Measurements from ENCODE around the gene MAP1LC3B2.

MAP1LC3B2 gene

GRCh38 chr12:116601933-116602810 lies 43.0 kb downstream of the MAP1LC3B2 start:
- no peaks in the 10 kb centered on the region for H3K9me3 ChIP-seq (ENCODE audit: low read length)
- no peaks in the 10 kb centered on the region; the same call in 1 of the 2 replicates for H3K27me3 ChIP-seq (ENCODE audit: insufficient read depth, low read length)
- no peak overlapping the region for H3K9ac ChIP-seq (ENCODE audit: low read length)
- H3K27ac ChIP-seq (ENCODE audit: low read depth, low read length, poor library complexity, severe bottlenecking), result no peak overlapping the region
- no peak overlapping the region for H3K4me2 ChIP-seq (ENCODE audit: low read length)
- H3K79me2 ChIP-seq (ENCODE audit: insufficient read depth, low read length), result no peaks in the 10 kb centered on the region
- H3F3A ChIP-seq (ENCODE audit: insufficient read depth, low read length), result no peaks in the 10 kb centered on the region
- no peaks in the 10 kb centered on the region for H4K20me1 ChIP-seq (ENCODE audit: insufficient read depth, low read length)
- no peaks in the 10 kb centered on the region for H3K9me2 ChIP-seq (ENCODE audit: low read depth, low read length)
- H3K4me3 ChIP-seq (ENCODE audit: low read depth, low read length, poor library complexity, severe bottlenecking), result no peak overlapping the region
- H3K36me3 ChIP-seq (ENCODE audit: insufficient read depth, low read length), result no peaks in the 10 kb centered on the region
- H3K4me1 ChIP-seq (ENCODE audit: insufficient read depth, low read length, severe bottlenecking), result no peaks in the 10 kb centered on the region
- H2AFZ ChIP-seq (ENCODE audit: low read length), result no peak overlapping the region
- TF ChIP-seq EZH2 (IDR thresholded peaks at IDR 0.05; ENCODE audit: borderline replicate concordance, low read length) (no peak), CTCF (IDR thresholded peaks at IDR 0.05; ENCODE audit: low read length) (no peak)

- Histone ChIP-seq H4K20me1 (ENCODE audit: insufficient read depth, low read length) (no peaks in the 10 kb centered on the region), H3K9me3 (ENCODE audit: low read length) (no peaks in the 10 kb centered on the region), H3K4me1 (ENCODE audit: insufficient read depth, low read length, severe bottlenecking) (no peaks in the 10 kb centered on the region), H3K4me3 (ENCODE audit: low read depth, low read length, poor library complexity, severe bottlenecking) (no peak overlapping the region), H3K27me3 (ENCODE audit: insufficient read depth, low read length) (no peaks in the 10 kb centered on the region; the same call in 1 of the 2 replicates), H2AFZ (ENCODE audit: low read length) (no peak overlapping the region), H3F3A (ENCODE audit: insufficient read depth, low read length) (no peaks in the 10 kb centered on the region), H3K9me2 (ENCODE audit: low read depth, low read length) (no peaks in the 10 kb centered on the region), H3K4me2 (ENCODE audit: low read length) (no peak overlapping the region), H3K79me2 (ENCODE audit: insufficient read depth, low read length) (no peaks in the 10 kb centered on the region), H3K9ac (ENCODE audit: low read length) (no peak overlapping the region), H3K27ac (ENCODE audit: low read depth, low read length, poor library complexity, severe bottlenecking) (no peak overlapping the region), H3K36me3 (ENCODE audit: insufficient read depth, low read length) (no peaks in the 10 kb centered on the region)
- TF ChIP-seq CTCF (IDR thresholded peaks at IDR 0.05; ENCODE audit: low read length) (no peak), EZH2 (IDR thresholded peaks at IDR 0.05; ENCODE audit: borderline replicate concordance, low read length) (no peak)
Measured at GRCh38 chr12:116603546-116604177, 44.5 kb downstream of the MAP1LC3B2 start.

- Histone ChIP-seq H3F3A (ENCODE audit: insufficient read depth, low read length) (no peaks in the 10 kb centered on the region), H3K36me3 (ENCODE audit: insufficient read depth, low read length) (no peaks in the 10 kb centered on the region), H4K20me1 (ENCODE audit: insufficient read depth, low read length) (no peaks in the 10 kb centered on the region), H3K4me3 (ENCODE audit: low read depth, low read length, poor library complexity, severe bottlenecking) (no peak overlapping the region), H2AFZ (ENCODE audit: low read length) (no peak overlapping the region), H3K9me3 (ENCODE audit: low read length) (no peaks in the 10 kb centered on the region), H3K4me2 (ENCODE audit: low read length) (no peak overlapping the region), H3K4me1 (ENCODE audit: insufficient read depth, low read length, severe bottlenecking) (no peaks in the 10 kb centered on the region), H3K27me3 (ENCODE audit: insufficient read depth, low read length) (no peaks in the 10 kb centered on the region; the same call in 1 of the 2 replicates), H3K27ac (ENCODE audit: low read depth, low read length, poor library complexity, severe bottlenecking) (no peak overlapping the region), H3K9me2 (ENCODE audit: low read depth, low read length) (no peaks in the 10 kb centered on the region), H3K79me2 (ENCODE audit: insufficient read depth, low read length) (no peaks in the 10 kb centered on the region), H3K9ac (ENCODE audit: low read length) (no peak overlapping the region)
- no peak for TF ChIP-seq EZH2 (IDR thresholded peaks at IDR 0.05; ENCODE audit: borderline replicate concordance, low read length)
- TF ChIP-seq CTCF (IDR thresholded peaks at IDR 0.05; ENCODE audit: low read length), result no peak
Measured at GRCh38 chr12:116604178-116604895, 45.2 kb downstream of the MAP1LC3B2 start.

Data from OCI-LY1 (cell line).